Measurements from ENCODE around the gene RNF175.

Gene RNF175

GRCh38 chr4:153780221-153780620 is 20.4 kb upstream of the RNF175 start:
- Histone ChIP-seq H3K27ac (no peak overlapping the region), H3K4me3 (no peak overlapping the region)
- DNase-seq (ENCODE audit: low spot score), result no peak
- no peak for TF ChIP-seq CTCF (IDR thresholded peaks at IDR 0.05)

GRCh38 chr4:153778383-153778782 is 18.6 kb upstream of the RNF175 start:
- TF ChIP-seq CTCF (IDR thresholded peaks at IDR 0.05), result no peak
- Histone ChIP-seq H3K27ac (no peak overlapping the region), H3K4me3 (no peak overlapping the region)
- DNase-seq (ENCODE audit: low spot score), result no peak

- Histone ChIP-seq H3K4me3 (no peak overlapping the region), H3K27ac (no peak overlapping the region)
- no peak for TF ChIP-seq CTCF (IDR thresholded peaks at IDR 0.05)
- DNase-seq (ENCODE audit: low spot score), result no peak
Measured at GRCh38 chr4:153777421-153777820, 17.6 kb upstream of the RNF175 start.

- Histone ChIP-seq H3K4me3 (no peak overlapping the region), H3K27ac (no peak overlapping the region)
- no peak for DNase-seq (ENCODE audit: low spot score)
- no peak for TF ChIP-seq CTCF (IDR thresholded peaks at IDR 0.05)
Measured at GRCh38 chr4:153776601-153777000, 16.8 kb upstream of the RNF175 start.

GRCh38 chr4:153773236-153773690 is 13.4 kb upstream of the RNF175 start:
- no peak for TF ChIP-seq CTCF (IDR thresholded peaks at IDR 0.05)

GRCh38 chr4:153771046-153771445 is 11.2 kb upstream of the RNF175 start:
- no peak overlapping the region for H3K4me3 ChIP-seq
- TF ChIP-seq CTCF (IDR thresholded peaks at IDR 0.05), result no peak
- no peak overlapping the region for H3K27ac ChIP-seq
- no peak for DNase-seq (ENCODE audit: low spot score)

More at GRCh38 chr4:153773236-153773690, 13.4 kb upstream of the RNF175 start:
- Histone ChIP-seq H3K4me3 (no peak overlapping the region), H3K27ac (no peak overlapping the region)
- DNase-seq (ENCODE audit: low spot score), result no peak

- no peak for DNase-seq (ENCODE audit: low spot score)
- no peak overlapping the region for H3K27ac ChIP-seq
- no peak overlapping the region for H3K4me3 ChIP-seq
- no peak for TF ChIP-seq CTCF (IDR thresholded peaks at IDR 0.05)
Measured at GRCh38 chr4:153766758-153767157, 6.9 kb upstream of the RNF175 start.

Measured in coronary artery (tissue), 2 donors.